Measurements from ENCODE around the gene MCF2L. TPM values are rescaled to one million over a fixed set of nuclear protein-coding genes. Genes with fewer than 3 reads are reported as not detected.

MCF2L gene
- total RNA-seq, 2 experiments from 2014 or later = 13.0 to 13.5 TPM

DNA sequence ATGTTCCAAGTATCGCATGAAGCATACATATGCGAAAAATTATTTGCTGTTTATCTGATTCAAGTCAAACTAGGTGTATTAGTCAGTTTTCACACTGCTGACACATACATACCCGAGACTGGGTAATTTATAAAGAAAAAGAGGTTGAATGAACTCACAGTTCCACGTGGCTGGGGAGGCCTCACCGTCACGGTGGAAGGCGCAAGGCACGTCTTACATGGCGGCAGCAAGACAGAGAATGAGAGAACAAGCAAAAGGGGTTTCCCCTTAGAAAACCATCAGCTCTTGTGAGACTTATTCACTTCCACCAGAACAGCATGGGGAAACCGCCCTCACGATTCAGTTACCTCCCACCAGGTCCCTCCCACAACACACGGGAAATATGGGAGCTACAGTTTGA, 176.5 kb downstream of the MCF2L start:
- Histone ChIP-seq H3K36me3 (ENCODE audit: insufficient read depth, low read length) (no peaks in the 10 kb centered on the region), H3K4me3 (ENCODE audit: low read length) (no peak overlapping the region), H3K4me1 (ENCODE audit: insufficient read depth, low read length) (no peaks in the 10 kb centered on the region), H3K9me3 (ENCODE audit: control insufficient read depth in 1 of 2, insufficient read depth in 1 of 2, low read length in 2 of 2) (peaks cover 0 to 7% of the 10 kb centered on the region in 2 experiments), H3K27me3 (ENCODE audit: control insufficient read depth in 1 of 2, insufficient read depth in 2 of 2, low read length in 2 of 2) (peaks cover 0 to 3% of the 10 kb centered on the region in 2 experiments), H3K27ac (ENCODE audit: low read depth in 1 of 2, low read length in 2 of 2) (no peak overlapping the region)
- Mint-ChIP-seq H3K9me3 (no peaks in the 10 kb centered on the region), H3K4me1 (ENCODE audit: low read depth) (no peaks in the 10 kb centered on the region), H3K27me3 (no peaks in the 10 kb centered on the region), H3K4me3 (no peak overlapping the region), H3K36me3 (ENCODE audit: low read depth) (no peaks in the 10 kb centered on the region), H3K27ac (no peak overlapping the region)
- CTCF ChIA-PET = no interaction called here
- intact Hi-C loops (cut with DNase I, micrococcal nuclease) = no loop called here
- TF ChIP-seq CTCF (IDR thresholded peaks at IDR 0.05) = no peak
- POLR2A ChIA-PET = no interaction called here
- ATAC-seq (ENCODE audit: poor library complexity) (no peak), DNase-seq (no peak)

GRCh38 chr13:113145911-113146598, 177.0 kb downstream of the MCF2L start:
- CTCF ChIA-PET = no interaction called here
- no peak for ATAC-seq (ENCODE audit: poor library complexity)
- Histone ChIP-seq H3K27me3 (ENCODE audit: control insufficient read depth in 1 of 2, insufficient read depth in 2 of 2, low read length in 2 of 2) (peaks cover 0 to 3% of the 10 kb centered on the region in 2 experiments), H3K4me3 (ENCODE audit: low read length) (no peak overlapping the region), H3K4me1 (ENCODE audit: insufficient read depth, low read length) (no peaks in the 10 kb centered on the region), H3K36me3 (ENCODE audit: insufficient read depth, low read length) (no peaks in the 10 kb centered on the region), H3K9me3 (ENCODE audit: control insufficient read depth in 1 of 2, insufficient read depth in 1 of 2, low read length in 2 of 2) (peaks cover 0 to 7% of the 10 kb centered on the region in 2 experiments), H3K27ac (ENCODE audit: low read depth in 1 of 2, low read length in 2 of 2) (no peak overlapping the region)
- POLR2A ChIA-PET = no interaction called here
- Mint-ChIP-seq H3K9me3 (no peaks in the 10 kb centered on the region), H3K4me1 (ENCODE audit: low read depth) (no peaks in the 10 kb centered on the region), H3K27me3 (no peaks in the 10 kb centered on the region), H3K36me3 (ENCODE audit: low read depth) (no peaks in the 10 kb centered on the region), H3K4me3 (no peak overlapping the region), H3K27ac (no peak overlapping the region)
- intact Hi-C loops (cut with DNase I, micrococcal nuclease) = no loop called here
- no peak for DNase-seq
- TF ChIP-seq CTCF (IDR thresholded peaks at IDR 0.05) = no peak

DNA sequence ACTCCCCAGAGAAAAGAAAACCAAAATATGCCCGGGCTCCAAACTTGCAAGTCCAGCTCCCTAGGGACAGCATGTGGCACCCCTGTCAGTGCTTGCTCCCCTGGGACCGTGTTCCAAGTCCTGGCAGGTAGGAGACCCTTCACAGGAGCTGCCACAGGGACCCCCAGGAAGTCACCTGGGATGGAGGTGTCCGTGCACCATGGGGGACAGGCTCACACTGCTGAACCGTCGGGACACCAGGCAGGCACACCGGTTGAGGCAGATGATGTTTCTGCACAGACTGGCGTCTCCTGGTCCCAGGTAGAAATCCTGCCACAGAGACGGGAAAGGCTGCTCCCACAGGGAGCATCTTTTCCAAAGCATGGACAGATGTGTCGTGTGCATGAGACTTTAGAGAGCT, 177.7 kb downstream of the MCF2L start:
- peaks cover 2% of the 10 kb centered on the region for H3K4me1 ChIP-seq (ENCODE audit: insufficient read depth, low read length)
- no peaks in the 10 kb centered on the region for H3K36me3 Mint-ChIP-seq (ENCODE audit: low read depth)
- H3K4me1 Mint-ChIP-seq (ENCODE audit: low read depth) = no peaks in the 10 kb centered on the region
- no peaks in the 10 kb centered on the region for H3K27me3 Mint-ChIP-seq
- ChIA-PET POLR2A (no interaction called here), CTCF (no interaction called here)
- H3K36me3 ChIP-seq (ENCODE audit: insufficient read depth, low read length) = no peaks in the 10 kb centered on the region
- no peak overlapping the region for H3K4me3 ChIP-seq (ENCODE audit: low read length)
- H3K27ac ChIP-seq (ENCODE audit: low read depth in 1 of 2, low read length in 2 of 2) = no peak overlapping the region
- H3K9me3 Mint-ChIP-seq = no peaks in the 10 kb centered on the region
- TF ChIP-seq CTCF (IDR thresholded peaks at IDR 0.05) = no peak
- H3K9me3 ChIP-seq (ENCODE audit: control insufficient read depth in 1 of 2, insufficient read depth in 1 of 2, low read length in 2 of 2) = peaks cover 0 to 7% of the 10 kb centered on the region in 2 experiments
- intact Hi-C loops (cut with DNase I, micrococcal nuclease) = no loop called here
- H3K27me3 ChIP-seq (ENCODE audit: control insufficient read depth in 1 of 2, insufficient read depth in 2 of 2, low read length in 2 of 2) = peaks cover 0 to 3% of the 10 kb centered on the region in 2 experiments
- no peak for ATAC-seq (ENCODE audit: poor library complexity)
- DNase-seq = no peak
- H3K27ac Mint-ChIP-seq = no peak overlapping the region
- no peak overlapping the region for H3K4me3 Mint-ChIP-seq

Measured in CD4-positive, alpha-beta T cell (primary cell).